ENCODE results near the gene GNAI3.

Gene GNAI3

GRCh38 chr1:109641861-109642260, 93.4 kb downstream of the GNAI3 start:
- no peak overlapping the region for H3K4me3 ChIP-seq (replicated peaks; ENCODE audit: low read depth, low read length)
- no peak for TF ChIP-seq CTCF (IDR thresholded peaks at IDR 0.05; ENCODE audit: low read depth, low read length, missing control alignments)
- DNase-seq (ENCODE audit: extremely low read depth, low read depth) = no peak

DNA sequence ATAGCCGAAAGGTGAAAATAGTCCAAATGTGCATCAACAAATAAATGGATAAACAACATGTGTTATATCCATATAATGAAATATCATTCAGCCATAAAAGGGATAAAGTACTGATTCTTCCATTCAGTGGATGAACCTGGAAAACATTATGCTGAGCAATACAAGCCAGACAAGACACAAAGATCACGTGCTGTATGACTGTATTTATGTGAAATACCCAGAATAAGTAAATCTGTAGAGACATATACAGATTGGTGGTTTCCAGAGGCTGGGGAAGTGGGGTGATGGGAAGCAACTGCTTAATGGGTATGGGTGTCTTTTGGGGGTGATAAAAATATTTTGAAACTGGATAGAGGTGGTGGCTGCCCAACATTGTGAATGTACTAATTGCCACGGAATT, 94.2 kb downstream of the GNAI3 start:
- DNase-seq (ENCODE audit: extremely low read depth, low read depth) = no peak
- no peak for TF ChIP-seq CTCF (IDR thresholded peaks at IDR 0.05; ENCODE audit: low read depth, low read length, missing control alignments)
- H3K4me3 ChIP-seq (replicated peaks; ENCODE audit: low read depth, low read length) = no peak overlapping the region

- TF ChIP-seq CTCF (IDR thresholded peaks at IDR 0.05; ENCODE audit: low read depth, low read length, missing control alignments) = peak; percentile 80
- no peak for DNase-seq (ENCODE audit: extremely low read depth, low read depth)
- H3K4me3 ChIP-seq (replicated peaks; ENCODE audit: low read depth, low read length) = no peak overlapping the region
Observed at GRCh38 chr1:109643385-109644230, 95.2 kb downstream of the GNAI3 start.

DNA sequence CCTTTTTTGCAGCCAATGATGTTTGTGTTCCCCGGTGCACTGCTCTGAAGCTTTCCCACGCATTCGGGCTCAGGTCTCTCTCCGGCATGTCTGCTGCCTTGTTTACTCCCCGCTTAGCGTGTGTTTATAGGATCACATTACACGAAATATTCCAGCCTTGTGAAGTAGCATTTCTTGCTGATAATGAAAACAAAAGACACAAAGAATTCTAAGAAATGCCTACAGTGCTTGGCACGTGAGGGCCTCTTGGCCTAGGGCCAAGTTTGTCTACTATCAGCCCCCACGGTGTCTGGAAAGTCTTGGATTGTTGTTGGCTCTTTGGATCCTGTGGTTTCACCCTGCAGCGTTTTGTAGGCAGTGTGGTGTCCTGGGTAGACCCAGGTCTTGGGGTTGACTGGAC, 96.3 kb downstream of the GNAI3 start:
- no peak for TF ChIP-seq CTCF (IDR thresholded peaks at IDR 0.05; ENCODE audit: low read depth, low read length, missing control alignments)
- no peak overlapping the region for H3K4me3 ChIP-seq (replicated peaks; ENCODE audit: low read depth, low read length)
- DNase-seq (ENCODE audit: extremely low read depth, low read depth) = no peak

DNA sequence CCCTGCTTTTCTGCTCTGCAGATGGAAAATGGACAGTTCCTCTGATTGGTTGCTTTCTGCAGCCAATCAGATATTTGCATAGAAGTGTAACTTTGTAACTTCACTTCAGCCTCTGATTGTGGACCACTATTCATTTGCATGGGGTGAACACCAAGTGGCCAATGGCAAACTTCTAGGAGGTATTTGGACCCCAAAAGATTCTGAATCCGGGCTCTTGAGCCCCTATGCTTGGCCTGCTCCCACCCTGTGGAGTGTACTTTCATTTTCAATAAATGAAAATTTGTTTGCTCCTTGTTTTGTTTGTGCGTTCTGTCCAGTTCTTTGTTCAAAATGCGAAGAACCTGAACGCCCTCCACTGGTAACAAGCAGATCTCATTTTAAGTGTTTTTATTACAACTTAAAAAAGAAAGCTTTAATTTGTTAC, 101.1 kb downstream of the GNAI3 start:
- H3K4me3 ChIP-seq (replicated peaks; ENCODE audit: low read depth, low read length) = peak overlapping the region; percentile 22; the same call in 1 of the 2 replicates
- no peak for DNase-seq (ENCODE audit: extremely low read depth, low read depth)
- peak; percentile 55 for TF ChIP-seq CTCF (IDR thresholded peaks at IDR 0.05; ENCODE audit: low read depth, low read length, missing control alignments)

- no peak for DNase-seq (ENCODE audit: extremely low read depth, low read depth)
- no peak for TF ChIP-seq CTCF (IDR thresholded peaks at IDR 0.05; ENCODE audit: low read depth, low read length, missing control alignments)
Observed at GRCh38 chr1:109650609-109651008, 102.2 kb downstream of the GNAI3 start.

More at GRCh38 chr1:109650609-109651008, 102.2 kb downstream of the GNAI3 start:
- no peak overlapping the region for H3K4me3 ChIP-seq (replicated peaks; ENCODE audit: low read depth, low read length)

Measured in HFF-Myc (cell line).